HG02610 (cell line): Measurements from ENCODE around the gene CD99.
"Not testable (repeated sequence)": the region's sequence is repeated elsewhere in the genome, so short reads cannot be mapped to it uniquely, and the experiment has no call there.

Experiments
- ATAC-seq: cut with Tn5 transposase; IDR thresholded peaks from one replicate; pipeline ENCODE4 v1.9.1; 2021; ENCODE audit warnings: mild to moderate bottlenecking, moderate library complexity; ENCODE audit not compliant: unreplicated experiment

The CD99 gene

GRCh38 chrX:2718821-2719220, 27.7 kb downstream of the CD99 start:
- no peak for ATAC-seq

- no peak for ATAC-seq
Measured at GRCh38 chrX:2719774-2720447, 28.8 kb downstream of the CD99 start.

GRCh38 chrX:2723286-2723879, 32.3 kb downstream of the CD99 start:
- no peak for ATAC-seq

GRCh38 chrX:2727264-2727663, 36.2 kb downstream of the CD99 start:
- not testable (repeated sequence) for ATAC-seq

GRCh38 chrX:2732076-2732475, 41.0 kb downstream of the CD99 start:
- no peak for ATAC-seq

GRCh38 chrX:2732649-2733048, 41.6 kb downstream of the CD99 start:
- ATAC-seq: no peak

GRCh38 chrX:2733286-2733685, 42.2 kb downstream of the CD99 start:
- ATAC-seq: no peak

- ATAC-seq: no peak
Measured at GRCh38 chrX:2735270-2735669, 44.2 kb downstream of the CD99 start.

- ATAC-seq: no peak
Measured at GRCh38 chrX:2740672-2741071, 49.6 kb downstream of the CD99 start.

- ATAC-seq: no peak
Measured at GRCh38 chrX:2741386-2741785, 50.3 kb downstream of the CD99 start.

GRCh38 chrX:2746250-2746649, 55.2 kb downstream of the CD99 start:
- ATAC-seq: not testable (repeated sequence)

GRCh38 chrX:2748171-2748814, 57.2 kb downstream of the CD99 start:
- no peak for ATAC-seq

- no peak for ATAC-seq
Measured at GRCh38 chrX:2748815-2749188, 57.7 kb downstream of the CD99 start.

- no peak for ATAC-seq
Measured at GRCh38 chrX:2751291-2751690, 60.2 kb downstream of the CD99 start.

GRCh38 chrX:2751874-2752300, 60.8 kb downstream of the CD99 start, which contains the start of gene XG:
Gene XG, plus strand, starts transcription at chrX:2752040. Its CDS starts 235 bp downstream, at chrX:2752275.
- ATAC-seq: not testable (repeated sequence)

- not testable (repeated sequence) for ATAC-seq
Measured at GRCh38 chrX:2752441-2752840, 61.3 kb downstream of the CD99 start.

GRCh38 chrX:2755163-2755715, 64.1 kb downstream of the CD99 start:
- ATAC-seq: not testable (repeated sequence)

- no peak for ATAC-seq
Measured at GRCh38 chrX:2756548-2756947, 65.5 kb downstream of the CD99 start.

GRCh38 chrX:2761246-2761645, 70.2 kb downstream of the CD99 start:
- no peak for ATAC-seq

GRCh38 chrX:2762671-2763070, 71.6 kb downstream of the CD99 start:
- not testable (repeated sequence) for ATAC-seq

- not testable (repeated sequence) for ATAC-seq
Measured at GRCh38 chrX:2764766-2765548, 73.9 kb downstream of the CD99 start.
